ENCODE measurements around the gene SGPL1. TPM values are rescaled to one million over a fixed set of nuclear protein-coding genes. Genes with fewer than 3 reads are reported as not detected.
A peak's percentile ranks its signal among the peaks of the same experiment; 100 is the strongest.
"Not testable (repeated sequence)": the region's sequence is repeated elsewhere in the genome, so short reads cannot be mapped to it uniquely, and the experiment has no call there.

The SGPL1 gene
- total RNA-seq, 1 donor from 2014 or later = 37.1 TPM

DNA sequence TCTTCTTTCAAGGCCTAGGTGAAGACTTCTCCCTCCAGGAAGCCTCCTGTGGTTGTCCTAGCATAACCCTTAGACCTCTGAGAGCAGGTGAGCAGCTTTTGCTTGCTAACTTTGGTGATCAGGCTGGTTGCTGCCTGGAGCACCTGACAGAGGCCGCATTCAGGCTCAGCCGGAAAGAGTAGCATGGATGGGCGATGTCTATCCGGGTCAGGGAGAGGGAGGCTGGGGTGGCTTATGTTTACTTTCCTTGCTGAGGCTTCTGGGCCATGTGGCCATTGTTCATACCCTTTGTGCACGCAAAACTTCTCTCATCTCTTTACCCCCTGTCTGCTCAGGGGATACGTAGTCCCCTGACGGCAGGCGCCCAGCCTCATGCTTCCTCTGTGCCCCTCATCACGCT, 100.1 kb downstream of the SGPL1 start:
- Histone ChIP-seq H3K27me3 (ENCODE audit: control insufficient read depth in 3 of 3, insufficient read depth in 3 of 3, low read length in 3 of 3) (peaks cover 5 to 36% (median 17%) of the 10 kb centered on the region in 3 donors), H3K4me3 (ENCODE audit: low read length in 3 of 3) (no peak overlapping the region), H3K36me3 (ENCODE audit: control insufficient read depth in 3 of 3, insufficient read depth in 3 of 3, low read length in 3 of 3) (no peaks in the 10 kb centered on the region), H3K27ac (ENCODE audit: low read depth, low read length) (no peak overlapping the region), H3K9me3 (ENCODE audit: control insufficient read depth in 3 of 3, low read length in 3 of 3) (no peaks in the 10 kb centered on the region), H3K9ac (ENCODE audit: low read depth in 1 of 3, low read length in 3 of 3) (no peak overlapping the region), H3K4me1 (ENCODE audit: control insufficient read depth in 3 of 3, insufficient read depth in 3 of 3, low read length in 3 of 3) (no peaks in the 10 kb centered on the region)

DNA sequence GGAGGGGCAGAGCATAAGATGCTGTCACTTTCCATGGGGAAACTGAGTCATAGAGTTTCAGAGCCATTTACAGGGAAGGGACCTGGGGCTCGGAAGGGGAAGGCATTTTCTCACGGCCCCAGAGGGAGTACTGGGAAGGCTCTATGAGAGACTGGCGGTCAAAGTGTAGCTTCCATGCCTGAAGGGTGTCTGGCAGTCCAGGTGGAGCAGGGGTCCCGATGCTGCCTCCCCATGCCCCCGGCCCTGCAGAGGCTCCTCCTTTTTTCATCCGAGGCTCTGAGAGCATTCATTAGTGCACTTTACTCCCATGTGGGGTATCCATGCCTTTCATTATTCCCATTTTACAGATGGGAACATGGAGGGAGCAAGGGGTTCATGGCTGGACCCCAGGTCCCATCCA, 100.5 kb downstream of the SGPL1 start:
- Histone ChIP-seq H3K36me3 (ENCODE audit: control insufficient read depth in 3 of 3, insufficient read depth in 3 of 3, low read length in 3 of 3) (no peaks in the 10 kb centered on the region), H3K4me1 (ENCODE audit: control insufficient read depth in 3 of 3, insufficient read depth in 3 of 3, low read length in 3 of 3) (no peaks in the 10 kb centered on the region), H3K27ac (ENCODE audit: low read depth, low read length) (no peak overlapping the region), H3K9ac (ENCODE audit: low read depth in 1 of 3, low read length in 3 of 3) (no peak overlapping the region), H3K4me3 (ENCODE audit: low read length in 3 of 3) (no peak overlapping the region), H3K27me3 (ENCODE audit: control insufficient read depth in 3 of 3, insufficient read depth in 3 of 3, low read length in 3 of 3) (peaks cover 5 to 36% (median 17%) of the 10 kb centered on the region in 3 donors), H3K9me3 (ENCODE audit: control insufficient read depth in 3 of 3, low read length in 3 of 3) (no peaks in the 10 kb centered on the region)

DNA sequence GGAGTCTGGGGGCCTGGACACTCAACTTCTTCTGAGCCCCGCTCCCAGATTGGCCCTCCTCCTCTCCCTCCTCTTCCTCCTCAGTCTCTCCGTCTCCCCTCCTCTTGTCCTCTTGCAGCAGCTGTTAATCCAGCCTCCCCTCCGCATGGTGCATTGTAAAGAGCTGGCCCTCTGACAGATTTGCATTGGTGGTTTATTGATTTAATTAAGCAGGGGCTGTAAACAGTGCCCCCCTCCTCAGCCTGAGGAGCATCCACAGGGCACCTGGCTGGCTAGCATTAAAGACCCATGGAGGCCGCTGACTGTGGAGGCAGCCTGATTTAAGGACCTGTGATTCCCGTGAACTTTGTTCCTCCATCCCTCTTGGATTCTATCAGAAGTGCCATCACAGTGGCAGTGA, 101.5 kb downstream of the SGPL1 start:
- Histone ChIP-seq H3K9me3 (ENCODE audit: control insufficient read depth in 3 of 3, low read length in 3 of 3) (no peaks in the 10 kb centered on the region), H3K4me3 (ENCODE audit: low read length in 3 of 3) (no peak overlapping the region), H3K9ac (ENCODE audit: low read depth in 1 of 3, low read length in 3 of 3) (no peak overlapping the region), H3K4me1 (ENCODE audit: control insufficient read depth in 3 of 3, insufficient read depth in 3 of 3, low read length in 3 of 3) (no peaks in the 10 kb centered on the region), H3K27ac (ENCODE audit: low read depth, low read length) (no peak overlapping the region), H3K27me3 (ENCODE audit: control insufficient read depth in 3 of 3, insufficient read depth in 3 of 3, low read length in 3 of 3) (peaks cover 5 to 36% (median 17%) of the 10 kb centered on the region in 3 donors), H3K36me3 (ENCODE audit: control insufficient read depth in 3 of 3, insufficient read depth in 3 of 3, low read length in 3 of 3) (no peaks in the 10 kb centered on the region)

DNA sequence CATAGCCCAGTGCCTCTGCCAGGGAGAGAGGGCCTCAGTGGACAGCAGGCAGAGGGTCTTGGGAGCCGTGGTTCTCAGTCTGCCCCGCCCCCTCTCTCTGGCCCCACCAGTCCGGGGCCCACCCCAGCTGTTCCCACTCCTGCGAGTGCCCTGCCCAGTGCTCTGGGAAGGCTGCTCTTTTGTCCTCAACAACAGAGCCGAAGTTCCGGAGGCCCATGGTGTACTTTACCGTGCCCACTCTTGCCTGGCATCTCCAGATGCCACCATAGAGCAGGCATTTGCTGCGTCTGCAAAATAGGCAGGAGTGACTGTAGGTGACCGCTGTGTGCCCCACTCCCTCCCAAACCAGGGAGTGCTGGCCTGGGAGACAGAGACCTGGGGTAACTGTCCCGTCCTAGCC, 101.9 kb downstream of the SGPL1 start:
- Histone ChIP-seq H3K27me3 (ENCODE audit: control insufficient read depth in 3 of 3, insufficient read depth in 3 of 3, low read length in 3 of 3) (peaks cover 5 to 36% (median 17%) of the 10 kb centered on the region in 3 donors), H3K9ac (ENCODE audit: low read depth in 1 of 3, low read length in 3 of 3) (no peak overlapping the region), H3K4me1 (ENCODE audit: control insufficient read depth in 3 of 3, insufficient read depth in 3 of 3, low read length in 3 of 3) (no peaks in the 10 kb centered on the region), H3K4me3 (ENCODE audit: low read length in 3 of 3) (no peak overlapping the region), H3K27ac (ENCODE audit: low read depth, low read length) (no peak overlapping the region), H3K36me3 (ENCODE audit: control insufficient read depth in 3 of 3, insufficient read depth in 3 of 3, low read length in 3 of 3) (no peaks in the 10 kb centered on the region), H3K9me3 (ENCODE audit: control insufficient read depth in 3 of 3, low read length in 3 of 3) (no peaks in the 10 kb centered on the region)

DNA sequence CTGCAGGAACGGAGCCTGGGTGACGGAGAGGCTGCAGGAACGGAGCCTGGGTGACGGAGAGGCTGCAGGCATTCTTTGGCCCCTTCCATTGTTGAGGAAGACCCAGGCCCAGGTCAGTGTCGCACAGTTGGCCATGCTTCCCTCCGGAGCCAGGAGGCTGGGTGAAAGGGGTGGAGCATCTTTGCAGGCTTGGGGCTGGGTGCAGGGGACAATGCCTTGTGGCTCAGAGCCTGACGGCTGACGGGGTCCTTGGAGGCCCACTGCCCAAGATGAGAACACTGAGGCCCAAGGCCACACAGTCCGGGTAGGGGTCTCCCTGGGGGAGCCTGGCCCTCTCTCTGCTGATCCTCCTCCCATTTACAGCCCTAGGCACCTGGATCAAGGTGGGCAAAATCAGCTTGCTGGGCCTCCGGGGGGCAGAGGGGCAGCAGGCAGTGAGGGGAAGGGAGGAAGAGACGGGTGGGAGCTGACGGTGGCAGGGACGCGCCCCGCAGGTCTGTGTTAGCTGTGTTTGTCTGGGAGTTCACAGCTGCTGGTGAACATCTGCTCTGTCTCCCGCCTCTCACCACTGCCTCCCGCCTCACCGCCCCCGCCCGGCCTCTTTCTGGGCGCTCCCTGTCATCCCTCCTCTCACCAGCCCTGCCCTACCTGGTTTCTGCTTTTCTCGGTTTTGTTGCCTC, 103.2 kb downstream of the SGPL1 start:
- Histone ChIP-seq H3K9ac (ENCODE audit: low read depth in 1 of 3, low read length in 3 of 3) (no peak overlapping the region), H3K36me3 (ENCODE audit: control insufficient read depth in 3 of 3, insufficient read depth in 3 of 3, low read length in 3 of 3) (no peaks in the 10 kb centered on the region), H3K27me3 (ENCODE audit: control insufficient read depth in 3 of 3, insufficient read depth in 3 of 3, low read length in 3 of 3) (peaks cover 5 to 33% (median 17%) of the 10 kb centered on the region in 3 donors), H3K9me3 (ENCODE audit: control insufficient read depth in 3 of 3, low read length in 3 of 3) (no peaks in the 10 kb centered on the region), H3K4me1 (ENCODE audit: control insufficient read depth in 3 of 3, insufficient read depth in 3 of 3, low read length in 3 of 3) (no peaks in the 10 kb centered on the region), H3K4me3 (ENCODE audit: low read length in 3 of 3) (no peak overlapping the region), H3K27ac (ENCODE audit: low read depth, low read length) (no peak overlapping the region)

DNA sequence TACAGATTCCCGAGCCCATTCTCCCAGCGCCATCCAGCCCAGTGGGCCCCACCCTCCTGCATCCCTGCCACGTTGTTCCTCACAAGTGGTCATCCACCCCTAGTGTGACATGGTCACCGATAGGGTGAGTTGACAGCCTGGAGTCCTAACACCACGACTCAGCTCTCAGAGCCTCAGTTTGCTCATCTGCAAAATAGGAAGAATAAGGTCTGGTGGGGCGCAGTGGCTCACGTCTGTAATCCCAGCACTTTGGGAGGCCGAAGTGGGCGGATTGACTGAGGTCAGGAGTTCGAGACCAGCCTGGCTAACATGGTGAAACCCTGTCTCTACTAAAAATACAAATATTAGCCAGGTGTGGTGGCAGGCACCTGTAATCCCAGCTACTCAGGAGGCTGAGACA, 104.2 kb downstream of the SGPL1 start:
- H3K4me3 ChIP-seq (ENCODE audit: low read length in 3 of 3) = not testable (repeated sequence)
- peaks cover 5 to 33% (median 17%) of the 10 kb centered on the region in 3 donors for H3K27me3 ChIP-seq (ENCODE audit: control insufficient read depth in 3 of 3, insufficient read depth in 3 of 3, low read length in 3 of 3)

DNA sequence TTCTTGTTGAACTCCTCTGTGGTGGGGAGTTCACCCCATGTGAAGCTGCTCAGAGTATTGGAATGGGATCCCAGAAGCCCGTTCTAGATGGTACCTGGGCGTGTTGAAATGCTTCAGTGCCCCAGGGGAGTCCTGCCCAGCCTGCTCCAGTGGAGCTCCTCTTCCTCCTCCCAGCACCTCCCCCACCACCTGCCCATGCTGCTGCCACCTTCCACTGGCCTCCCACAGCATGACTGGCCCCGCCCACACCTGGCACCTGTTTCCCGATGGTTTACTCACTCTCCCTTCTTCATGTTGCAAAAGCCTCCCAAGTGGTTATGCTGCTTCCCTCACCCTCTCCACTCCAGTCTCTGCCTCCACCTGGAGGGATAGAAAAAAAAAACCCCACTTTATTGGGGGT, 104.8 kb downstream of the SGPL1 start:
- Histone ChIP-seq H3K36me3 (ENCODE audit: control insufficient read depth in 3 of 3, insufficient read depth in 3 of 3, low read length in 3 of 3) (no peaks in the 10 kb centered on the region), H3K27me3 (ENCODE audit: control insufficient read depth in 3 of 3, insufficient read depth in 3 of 3, low read length in 3 of 3) (peaks cover 5 to 34% (median 17%) of the 10 kb centered on the region in 3 donors), H3K9me3 (ENCODE audit: control insufficient read depth in 3 of 3, low read length in 3 of 3) (no peaks in the 10 kb centered on the region)

More for the DNA sequence above, 104.2 kb downstream of the SGPL1 start:
- H3K9me3 ChIP-seq (ENCODE audit: control insufficient read depth in 3 of 3, low read length in 3 of 3); H3K36me3 ChIP-seq (ENCODE audit: control insufficient read depth in 3 of 3, insufficient read depth in 3 of 3, low read length in 3 of 3); H3K27ac ChIP-seq (ENCODE audit: low read depth, low read length); H3K9ac ChIP-seq (ENCODE audit: low read depth in 1 of 3, low read length in 3 of 3); H3K4me1 ChIP-seq (ENCODE audit: control insufficient read depth in 3 of 3, insufficient read depth in 3 of 3, low read length in 3 of 3): not testable (repeated sequence)

DNA sequence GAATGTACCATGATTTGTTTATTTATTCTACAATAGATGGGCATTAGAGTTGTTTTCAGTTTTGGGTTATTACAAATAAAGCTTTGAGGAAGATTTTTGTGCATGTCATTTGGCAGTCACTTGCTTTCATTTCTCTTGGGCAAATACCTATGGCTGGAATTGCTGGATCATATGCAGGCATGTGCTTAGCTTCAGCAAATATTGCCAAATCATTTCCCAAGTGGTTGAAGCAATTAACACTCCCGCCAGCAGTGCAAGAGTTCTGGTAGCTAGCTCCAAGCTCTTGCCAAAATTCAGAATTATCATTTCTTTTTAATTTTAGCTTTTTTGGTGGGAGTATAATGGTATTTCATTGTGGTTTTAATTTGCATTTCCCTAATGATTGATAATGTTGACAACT, 105.5 kb downstream of the SGPL1 start:
- Histone ChIP-seq H3K27ac (ENCODE audit: low read depth, low read length) (no peak overlapping the region), H3K9ac (ENCODE audit: low read depth in 1 of 3, low read length in 3 of 3) (no peak overlapping the region), H3K36me3 (ENCODE audit: control insufficient read depth in 3 of 3, insufficient read depth in 3 of 3, low read length in 3 of 3) (no peaks in the 10 kb centered on the region), H3K4me1 (ENCODE audit: control insufficient read depth in 3 of 3, insufficient read depth in 3 of 3, low read length in 3 of 3) (no peaks in the 10 kb centered on the region), H3K4me3 (ENCODE audit: low read length in 3 of 3) (no peak overlapping the region), H3K27me3 (ENCODE audit: control insufficient read depth in 3 of 3, insufficient read depth in 3 of 3, low read length in 3 of 3) (peaks cover 0 to 34% (median 16%) of the 10 kb centered on the region in 3 donors), H3K9me3 (ENCODE audit: control insufficient read depth in 3 of 3, low read length in 3 of 3) (no peaks in the 10 kb centered on the region)

More for the DNA sequence above, 104.8 kb downstream of the SGPL1 start:
- no peaks in the 10 kb centered on the region for H3K4me1 ChIP-seq (ENCODE audit: control insufficient read depth in 3 of 3, insufficient read depth in 3 of 3, low read length in 3 of 3)
- H3K9ac ChIP-seq (ENCODE audit: low read depth in 1 of 3, low read length in 3 of 3) = no peak overlapping the region
- H3K4me3 ChIP-seq (ENCODE audit: low read length in 3 of 3) = no peak overlapping the region
- no peak overlapping the region for H3K27ac ChIP-seq (ENCODE audit: low read depth, low read length)

DNA sequence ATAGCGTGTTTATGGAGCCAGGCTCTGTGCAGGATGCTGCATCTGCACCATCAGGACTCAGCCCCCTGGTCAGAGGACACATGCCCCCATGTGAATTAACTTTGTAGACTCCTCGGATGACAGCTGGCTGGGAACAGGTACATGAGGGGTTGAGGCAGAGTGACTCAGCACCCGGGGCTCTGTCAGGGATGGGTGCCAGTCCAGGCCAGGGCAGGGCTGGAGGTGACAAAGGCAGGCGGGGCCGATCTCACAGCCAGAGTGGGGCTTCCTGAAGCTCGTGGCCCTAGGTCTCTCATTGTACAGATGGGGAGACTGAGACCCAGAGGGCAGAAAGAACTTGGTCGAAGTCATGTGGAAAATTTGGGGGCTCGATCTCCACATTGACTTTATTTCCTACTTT, 107.9 kb downstream of the SGPL1 start:
- Histone ChIP-seq H3K27me3 (ENCODE audit: control insufficient read depth in 3 of 3, insufficient read depth in 3 of 3, low read length in 3 of 3) (peaks cover 0 to 38% (median 12%) of the 10 kb centered on the region in 3 donors), H3K4me3 (ENCODE audit: low read length in 3 of 3) (no peak overlapping the region), H3K36me3 (ENCODE audit: control insufficient read depth in 3 of 3, insufficient read depth in 3 of 3, low read length in 3 of 3) (no peaks in the 10 kb centered on the region), H3K9ac (ENCODE audit: low read depth in 1 of 3, low read length in 3 of 3) (peak overlapping the region in 1 of 3 donors; percentile 12), H3K4me1 (ENCODE audit: control insufficient read depth in 3 of 3, insufficient read depth in 3 of 3, low read length in 3 of 3) (no peaks in the 10 kb centered on the region), H3K9me3 (ENCODE audit: control insufficient read depth in 3 of 3, low read length in 3 of 3) (no peaks in the 10 kb centered on the region), H3K27ac (ENCODE audit: low read depth, low read length) (no peak overlapping the region)

DNA sequence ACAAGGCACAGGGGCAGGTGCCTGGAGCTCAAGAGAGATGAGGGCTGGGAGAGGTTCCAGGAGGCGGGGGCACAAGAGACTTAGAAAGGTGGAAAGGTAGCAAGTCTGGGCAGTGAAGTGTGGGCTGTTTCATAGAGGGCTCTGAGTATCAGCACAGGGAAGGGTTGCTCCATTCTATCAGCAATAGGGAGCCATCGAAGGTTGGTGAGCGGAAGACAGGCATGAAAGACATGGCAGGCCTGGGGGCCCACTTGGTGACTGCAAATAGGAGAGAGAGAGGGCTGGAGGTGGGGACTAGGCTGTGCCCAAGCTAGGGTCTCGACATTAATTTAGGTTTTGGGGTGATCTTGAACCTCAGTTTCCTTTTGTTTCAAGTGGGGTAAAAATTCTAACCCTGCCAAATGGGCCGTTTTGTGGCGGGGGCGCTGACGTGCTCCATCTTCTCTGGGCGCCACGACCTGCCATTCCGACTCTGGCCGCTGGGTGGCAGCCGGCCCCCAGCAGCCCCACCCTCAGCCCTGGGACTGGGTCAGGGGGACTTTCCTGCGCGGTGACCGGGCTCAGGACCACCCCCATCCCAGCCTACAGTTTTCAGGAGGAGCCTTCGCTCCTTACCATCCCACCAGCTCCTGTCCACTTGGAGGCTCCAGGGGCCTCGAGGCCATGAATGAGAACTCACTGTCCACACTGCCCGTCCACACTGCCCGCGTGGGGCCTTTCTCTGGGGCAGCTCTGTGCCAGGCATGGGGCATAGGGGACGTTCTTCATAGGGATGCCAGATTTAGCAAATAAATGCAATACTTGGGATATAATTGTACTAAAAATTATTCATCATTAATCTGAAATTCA, 109.9 kb downstream of the SGPL1 start:
- Histone ChIP-seq H3K4me1 (ENCODE audit: control insufficient read depth in 3 of 3, insufficient read depth in 3 of 3, low read length in 3 of 3) (no peaks in the 10 kb centered on the region), H3K9ac (ENCODE audit: low read depth in 1 of 3, low read length in 3 of 3) (no peak overlapping the region), H3K4me3 (ENCODE audit: low read length in 3 of 3) (no peak overlapping the region), H3K27ac (ENCODE audit: low read depth, low read length) (no peak overlapping the region), H3K36me3 (ENCODE audit: control insufficient read depth in 3 of 3, insufficient read depth in 3 of 3, low read length in 3 of 3) (no peaks in the 10 kb centered on the region), H3K27me3 (ENCODE audit: control insufficient read depth in 3 of 3, insufficient read depth in 3 of 3, low read length in 3 of 3) (peaks cover 0 to 33% (median 6%) of the 10 kb centered on the region in 3 donors), H3K9me3 (ENCODE audit: control insufficient read depth in 3 of 3, low read length in 3 of 3) (no peaks in the 10 kb centered on the region)
